Trophoblast cell (in vitro differentiated cells and primary cell): ENCODE data around the gene XIRP2.

Experiments
- DNase-seq, 2 donors: peaks; one replicate each; pipeline ENCODE4 v3.0.0-alpha.2; 2016
- H2AFZ ChIP-seq: 2 replicates; pipeline ENCODE4 v1.6.1; 2013; ENCODE audit warnings: low read length, moderate library complexity, mild to moderate bottlenecking; ENCODE audit not compliant: insufficient read depth, poor library complexity
- H2AK5ac ChIP-seq: 2 replicates; pipeline ENCODE4 v1.6.1; 2013; ENCODE audit warnings: mild to moderate bottlenecking, low read length
- H2BK120ac ChIP-seq: 2 replicates; pipeline ENCODE4 v1.6.1; 2013; ENCODE audit warnings: low read length, mild to moderate bottlenecking, moderate library complexity; ENCODE audit not compliant: insufficient read depth, poor library complexity
- H2BK12ac ChIP-seq: 2 replicates; pipeline ENCODE4 v1.6.1; 2013; ENCODE audit warnings: mild to moderate bottlenecking, low read length, moderate library complexity
- H2BK5ac ChIP-seq: 2 replicates; pipeline ENCODE4 v1.6.1; 2013; ENCODE audit warnings: low read length, low read depth, moderate library complexity, mild to moderate bottlenecking; ENCODE audit not compliant: poor library complexity
- H3K14ac ChIP-seq: 2 replicates; pipeline ENCODE4 v1.6.1; 2013; ENCODE audit warnings: mild to moderate bottlenecking, low read length
- H3K18ac ChIP-seq: 2 replicates; pipeline ENCODE4 v1.6.1; 2013; ENCODE audit warnings: mild to moderate bottlenecking, low read length
- H3K23ac ChIP-seq: 2 replicates; pipeline ENCODE4 v1.6.1; 2013; ENCODE audit warnings: low read length
- H3K27ac ChIP-seq: 2 replicates; pipeline ENCODE4 v1.5.1; 2013; ENCODE audit warnings: low read depth, mild to moderate bottlenecking, inconsistent platforms, low read length, moderate library complexity
- H3K27me3 ChIP-seq: 2 replicates; pipeline ENCODE4 v1.6.1; 2013; ENCODE audit warnings: inconsistent platforms, mild to moderate bottlenecking, low read length, moderate library complexity; ENCODE audit not compliant: insufficient read depth
- H3K36me3 ChIP-seq, 2 experiments: 1 replicate in 1 of 2; 2 replicates in 1 of 2; pipeline ENCODE4 v1.6.1; 2013; ENCODE audit warnings: low read length in 2 of 2, mild to moderate bottlenecking in 2 of 2, moderate library complexity in 1 of 2; ENCODE audit not compliant: insufficient read depth in 2 of 2, control insufficient read depth in 1 of 2
- H3K4ac ChIP-seq: 2 replicates; pipeline ENCODE4 v1.6.1; 2013; ENCODE audit warnings: low read depth, mild to moderate bottlenecking, low read length, moderate library complexity
- H3K4me1 ChIP-seq, 2 experiments: 1 replicate in 1 of 2; 2 replicates in 1 of 2; pipeline ENCODE4 v1.6.1; 2013; ENCODE audit warnings: low read length in 2 of 2, mild to moderate bottlenecking in 2 of 2, moderate library complexity in 1 of 2; ENCODE audit not compliant: insufficient read depth in 2 of 2, control insufficient read depth in 1 of 2
- H3K4me2 ChIP-seq: 2 replicates; pipeline ENCODE4 v1.6.1; 2013; ENCODE audit warnings: inconsistent platforms, mild to moderate bottlenecking, low read length, moderate library complexity
- H3K4me3 ChIP-seq: 2 replicates; pipeline ENCODE4 v1.5.1; 2013; ENCODE audit warnings: mild to moderate bottlenecking, low read depth, low read length, inconsistent platforms
- H3K79me1 ChIP-seq: one replicate; pipeline ENCODE4 v1.6.1; 2013; ENCODE audit warnings: low read length
- H3K79me2 ChIP-seq: 2 replicates; pipeline ENCODE4 v1.6.1; 2013; ENCODE audit warnings: low read length, mild to moderate bottlenecking; ENCODE audit not compliant: control insufficient read depth, insufficient read depth, poor library complexity
- H3K9ac ChIP-seq: 2 replicates; pipeline ENCODE4 v1.6.1; 2013; ENCODE audit warnings: mild to moderate bottlenecking, low read length
- H3K9me3 ChIP-seq: 2 replicates; pipeline ENCODE4 v1.6.1; 2013; ENCODE audit warnings: low read depth, mild to moderate bottlenecking, control low read depth, inconsistent platforms, low read length; ENCODE audit not compliant: insufficient read depth
- H4K12ac ChIP-seq: 2 replicates; pipeline ENCODE4 v1.6.1; 2013; ENCODE audit warnings: low read depth, mild to moderate bottlenecking, low read length, moderate library complexity
- H4K8ac ChIP-seq: 2 replicates; pipeline ENCODE4 v1.6.1; 2013; ENCODE audit warnings: low read depth, mild to moderate bottlenecking, low read length, moderate library complexity
- H4K91ac ChIP-seq: one replicate; pipeline ENCODE4 v1.6.1; 2013; ENCODE audit warnings: low read depth, mild to moderate bottlenecking, low read length, moderate library complexity
- WGBS: extraction: QIAGEN DNeasy Blood & Tissue Kit; methylation state at CpG from one replicate; pipeline ENCODE4 v1.1.7; 2013; ENCODE audit warnings: missing lambda C conversion rate; ENCODE audit not compliant: insufficient read length, insufficient coverage; ENCODE audit errors: extremely low coverage; 5-methylcytosine and 5-hydroxymethylcytosine counted together

The XIRP2 gene

GRCh38 chr2:166932032-166932431 lies 43.8 kb downstream of the XIRP2 start:
- H2AK5ac ChIP-seq, result no peak overlapping the region
- DNase-seq, result no peak
- no peak overlapping the region for H4K8ac ChIP-seq
- no peaks in the 10 kb centered on the region for H3K4me1 ChIP-seq
- WGBS, result no CpG with 5 or more reads among the region's 1 CpG
- no peaks in the 10 kb centered on the region for H3K27me3 ChIP-seq
- H3K18ac ChIP-seq, result no peak overlapping the region
- H4K91ac ChIP-seq, result no peak overlapping the region
- H4K12ac ChIP-seq, result no peak overlapping the region
- H2AFZ ChIP-seq, result no peak overlapping the region
- H3K23ac ChIP-seq, result no peak overlapping the region
- H3K9me3 ChIP-seq, result no peaks in the 10 kb centered on the region
- H3K4me2 ChIP-seq, result no peak overlapping the region
- H3K36me3 ChIP-seq, result no peaks in the 10 kb centered on the region
- no peak overlapping the region for H2BK5ac ChIP-seq
- no peaks in the 10 kb centered on the region for H3K79me2 ChIP-seq
- no peak overlapping the region for H3K4ac ChIP-seq
- no peak overlapping the region for H2BK12ac ChIP-seq
- no peak overlapping the region for H2BK120ac ChIP-seq
- H3K4me3 ChIP-seq, result no peak overlapping the region
- H3K14ac ChIP-seq, result no peak overlapping the region
- H3K79me1 ChIP-seq, result no peaks in the 10 kb centered on the region
- H3K27ac ChIP-seq, result no peak overlapping the region
- no peak overlapping the region for H3K9ac ChIP-seq

DNA sequence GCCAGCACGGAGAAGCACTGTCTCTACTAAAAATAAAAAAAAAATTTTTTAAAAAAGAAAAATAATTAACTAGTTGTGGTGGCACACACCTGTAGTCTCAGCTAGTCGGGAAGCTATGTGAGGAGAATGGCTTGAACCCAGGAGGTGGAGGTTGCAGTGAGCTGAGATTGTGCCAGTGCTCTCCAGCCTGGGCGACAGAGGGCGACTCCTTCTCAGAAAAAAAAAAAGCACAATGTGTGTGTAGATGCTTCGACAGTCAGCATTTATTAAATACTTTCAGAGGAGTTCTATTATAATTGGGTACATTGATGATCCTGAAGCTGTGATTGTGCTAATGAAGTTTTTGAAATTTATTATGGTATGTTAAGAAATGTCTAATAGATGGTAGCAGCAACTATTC lies 46.5 kb downstream of the XIRP2 start:
- Histone ChIP-seq H4K91ac (no peak overlapping the region), H2BK120ac (no peak overlapping the region), H3K36me3 (no peaks in the 10 kb centered on the region), H4K8ac (no peak overlapping the region), H3K14ac (no peak overlapping the region), H3K18ac (no peak overlapping the region), H2BK5ac (no peak overlapping the region), H3K9me3 (no peaks in the 10 kb centered on the region), H4K12ac (no peak overlapping the region), H3K79me2 (no peaks in the 10 kb centered on the region), H3K4me2 (no peak overlapping the region), H3K79me1 (no peaks in the 10 kb centered on the region), H2AFZ (no peak overlapping the region), H3K27ac (no peak overlapping the region), H3K23ac (no peak overlapping the region), H3K9ac (no peak overlapping the region), H2AK5ac (no peak overlapping the region), H3K4me3 (no peak overlapping the region), H3K27me3 (no peaks in the 10 kb centered on the region), H2BK12ac (no peak overlapping the region), H3K4me1 (no peaks in the 10 kb centered on the region), H3K4ac (no peak overlapping the region)
- WGBS, result no CpG with 5 or more reads among the region's 5 CpGs
- no peak for DNase-seq

DNA sequence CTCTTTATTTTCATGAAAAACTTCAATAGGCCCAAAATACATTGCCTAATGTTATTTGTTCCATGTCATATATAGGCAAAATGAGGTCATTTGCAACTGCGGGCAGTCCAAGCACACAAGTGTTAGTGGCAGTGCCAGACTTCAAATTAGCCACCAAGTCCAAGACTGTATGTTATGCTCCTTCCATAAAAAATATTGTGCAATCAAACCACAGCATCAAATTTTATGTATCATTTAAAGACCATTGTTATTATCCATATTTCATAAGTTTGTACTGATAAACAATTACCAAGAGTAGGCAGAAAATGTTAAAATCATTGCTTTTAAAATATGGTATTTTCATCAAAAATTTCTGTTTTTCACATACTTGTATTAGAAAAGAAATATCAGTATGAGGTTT lies 54.1 kb downstream of the XIRP2 start:
- Histone ChIP-seq H3K27me3 (no peaks in the 10 kb centered on the region), H3K79me1 (no peaks in the 10 kb centered on the region), H3K4me3 (no peak overlapping the region), H3K27ac (no peak overlapping the region), H2BK5ac (no peak overlapping the region), H3K4ac (no peak overlapping the region), H3K23ac (no peak overlapping the region), H4K8ac (no peak overlapping the region), H3K4me1 (no peaks in the 10 kb centered on the region), H3K9me3 (no peaks in the 10 kb centered on the region), H2BK12ac (no peak overlapping the region), H3K4me2 (no peak overlapping the region), H3K79me2 (no peaks in the 10 kb centered on the region), H4K91ac (no peak overlapping the region), H2BK120ac (no peak overlapping the region), H3K9ac (no peak overlapping the region), H3K36me3 (no peaks in the 10 kb centered on the region), H3K14ac (no peak overlapping the region), H4K12ac (no peak overlapping the region), H3K18ac (no peak overlapping the region), H2AFZ (no peak overlapping the region), H2AK5ac (no peak overlapping the region)
- WGBS, result no CpG with 5 or more reads among the region's 1 CpG
- DNase-seq, result no peak

DNA sequence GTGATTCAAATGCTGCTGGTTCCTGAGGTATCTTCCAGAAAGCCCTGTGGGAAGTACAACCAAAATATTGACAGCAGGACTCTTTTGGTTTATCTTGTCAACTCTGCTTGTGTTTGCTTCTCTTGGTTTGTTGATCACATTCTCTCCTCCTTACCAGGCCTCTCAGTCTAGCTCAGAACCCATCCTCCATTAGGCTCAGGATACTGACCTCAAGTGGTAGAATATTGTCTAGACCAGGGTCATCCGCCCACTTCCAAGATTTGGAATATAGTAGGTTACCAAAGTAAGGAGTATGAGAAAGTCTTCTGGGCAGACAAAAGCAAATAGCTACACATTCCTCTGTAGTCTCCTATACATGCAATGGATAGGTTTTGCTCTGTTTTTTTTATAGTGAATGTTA lies 56.6 kb downstream of the XIRP2 start:
- H2AK5ac ChIP-seq, result no peak overlapping the region
- no peak overlapping the region for H3K23ac ChIP-seq
- no peaks in the 10 kb centered on the region for H3K4me1 ChIP-seq
- H3K79me2 ChIP-seq, result no peaks in the 10 kb centered on the region
- H3K4me2 ChIP-seq, result no peak overlapping the region
- H3K27me3 ChIP-seq, result no peaks in the 10 kb centered on the region
- no peak overlapping the region for H2BK120ac ChIP-seq
- DNase-seq, result no peak
- H2BK5ac ChIP-seq, result no peak overlapping the region
- no peaks in the 10 kb centered on the region for H3K9me3 ChIP-seq
- no peak overlapping the region for H3K18ac ChIP-seq
- H2BK12ac ChIP-seq, result no peak overlapping the region
- H3K4ac ChIP-seq, result no peak overlapping the region
- H3K9ac ChIP-seq, result no peak overlapping the region
- H3K79me1 ChIP-seq, result no peaks in the 10 kb centered on the region
- H3K14ac ChIP-seq, result no peak overlapping the region
- no peak overlapping the region for H3K4me3 ChIP-seq
- no peak overlapping the region for H4K8ac ChIP-seq
- no CpG with 5 or more reads among the region's 1 CpG for whole genome bisulfite sequencing
- H3K27ac ChIP-seq, result no peak overlapping the region
- no peaks in the 10 kb centered on the region for H3K36me3 ChIP-seq
- H4K12ac ChIP-seq, result no peak overlapping the region
- H4K91ac ChIP-seq, result no peak overlapping the region
- no peak overlapping the region for H2AFZ ChIP-seq
